Loucy (cell line): ENCODE results near the gene SLC26A4.

Experiments used
- EZH2phosphoT487 ChIP-seq: fragments of 200-600 bp; IDR thresholded peaks from 2 replicates; pipeline ENCODE4 v1.6.1; 2018; ENCODE audit warnings: antibody characterized with exemption, mild to moderate bottlenecking, moderate library complexity, borderline replicate concordance
- TF ChIP-seq, protein P1 (sequence below): fragments of 200-600 bp; sonication (generic); conservative IDR thresholded peaks from 2 replicates; pipeline ENCODE4 v1.5.1; 2014; ENCODE audit warnings: mild to moderate bottlenecking, antibody characterized with exemption, low read length

DNA sequence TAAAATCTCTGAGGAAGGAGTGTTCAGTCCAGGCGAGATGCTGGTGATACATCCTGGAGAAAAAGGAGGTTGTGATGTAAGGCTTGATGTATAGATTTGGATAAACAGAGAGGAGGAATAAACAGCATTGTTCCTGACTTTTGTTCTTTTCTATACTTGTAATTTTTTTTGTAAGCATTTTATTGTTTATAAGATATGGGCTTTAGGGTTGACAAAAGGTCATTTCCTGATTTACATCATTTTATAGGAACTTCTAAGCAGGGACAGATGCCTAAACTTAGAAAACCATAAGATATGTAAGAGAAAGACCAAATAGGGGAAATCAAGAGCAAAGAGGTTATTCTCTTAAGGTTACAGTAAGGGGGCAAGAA is 16.7 kb upstream of the SLC26A4 start:
- TF ChIP-seq EZH2phosphoT487, result no peak
- TF ChIP-seq, protein P1, sequence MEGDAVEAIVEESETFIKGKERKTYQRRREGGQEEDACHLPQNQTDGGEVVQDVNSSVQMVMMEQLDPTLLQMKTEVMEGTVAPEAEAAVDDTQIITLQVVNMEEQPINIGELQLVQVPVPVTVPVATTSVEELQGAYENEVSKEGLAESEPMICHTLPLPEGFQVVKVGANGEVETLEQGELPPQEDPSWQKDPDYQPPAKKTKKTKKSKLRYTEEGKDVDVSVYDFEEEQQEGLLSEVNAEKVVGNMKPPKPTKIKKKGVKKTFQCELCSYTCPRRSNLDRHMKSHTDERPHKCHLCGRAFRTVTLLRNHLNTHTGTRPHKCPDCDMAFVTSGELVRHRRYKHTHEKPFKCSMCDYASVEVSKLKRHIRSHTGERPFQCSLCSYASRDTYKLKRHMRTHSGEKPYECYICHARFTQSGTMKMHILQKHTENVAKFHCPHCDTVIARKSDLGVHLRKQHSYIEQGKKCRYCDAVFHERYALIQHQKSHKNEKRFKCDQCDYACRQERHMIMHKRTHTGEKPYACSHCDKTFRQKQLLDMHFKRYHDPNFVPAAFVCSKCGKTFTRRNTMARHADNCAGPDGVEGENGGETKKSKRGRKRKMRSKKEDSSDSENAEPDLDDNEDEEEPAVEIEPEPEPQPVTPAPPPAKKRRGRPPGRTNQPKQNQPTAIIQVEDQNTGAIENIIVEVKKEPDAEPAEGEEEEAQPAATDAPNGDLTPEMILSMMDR, result no peak
